GM19467 (cell line): ENCODE data around the gene AVPR2.

Experiments
- ATAC-seq: cut with Tn5 transposase; IDR thresholded peaks from one replicate; pipeline ENCODE4 v1.9.1; 2021; ENCODE audit warnings: mild to moderate bottlenecking, moderate library complexity; ENCODE audit not compliant: unreplicated experiment

The AVPR2 gene

GRCh38 chrX:153884590-153884989 lies 19.9 kb upstream of the AVPR2 start:
- ATAC-seq: no peak

- no peak for ATAC-seq
Measured at GRCh38 chrX:153885208-153885787, 19.2 kb upstream of the AVPR2 start.

GRCh38 chrX:153885968-153886903 lies 18.2 kb upstream of the AVPR2 start, which contains the start of gene L1CAM:
L1CAM (minus strand) TSS chrX:153886173; CDS start chrX:153875836, 10,337 bp downstream.
- ATAC-seq: no peak

- ATAC-seq: no peak
Measured at GRCh38 chrX:153886915-153887314, 17.6 kb upstream of the AVPR2 start.

GRCh38 chrX:153887385-153887784 lies 17.1 kb upstream of the AVPR2 start:
- no peak for ATAC-seq

- ATAC-seq: no peak
Measured at GRCh38 chrX:153888344-153888743, 16.1 kb upstream of the AVPR2 start.

GRCh38 chrX:153889123-153889522 lies 15.3 kb upstream of the AVPR2 start:
- ATAC-seq: no peak

- no peak for ATAC-seq
Measured at GRCh38 chrX:153897899-153898298, 6.6 kb upstream of the AVPR2 start.

GRCh38 chrX:153900831-153901752 lies 3.4 kb upstream of the AVPR2 start:
- no peak for ATAC-seq

- no peak for ATAC-seq
Measured at GRCh38 chrX:153901753-153902140, 2.7 kb upstream of the AVPR2 start.

- no peak for ATAC-seq
Measured at GRCh38 chrX:153902385-153902784, 2.1 kb upstream of the AVPR2 start.

- no peak for ATAC-seq
Measured at GRCh38 chrX:153903238-153903980, 1.1 kb upstream of the AVPR2 start.

GRCh38 chrX:153905481-153906095 lies 1.1 kb downstream of the AVPR2 start:
- ATAC-seq: no peak

GRCh38 chrX:153906126-153906917 lies 1.8 kb downstream of the AVPR2 start:
- no peak for ATAC-seq

GRCh38 chrX:153907456-153907855 lies 3.0 kb downstream of the AVPR2 start:
- no peak for ATAC-seq

GRCh38 chrX:153908219-153908860 lies 3.9 kb downstream of the AVPR2 start:
- ATAC-seq: no peak

- no peak for ATAC-seq
Measured at GRCh38 chrX:153909024-153909979, 4.8 kb downstream of the AVPR2 start.

GRCh38 chrX:153909980-153910360 lies 5.5 kb downstream of the AVPR2 start:
- ATAC-seq: no peak
